NCI-H2227 treated with DMSO at 0.1 percent for 48 hours (cell line): ENCODE results near the gene KLHL10.

Experiments
- DNase-seq: peaks from one replicate; lab custom pipeline; 2025; lab: John Stamatoyannopoulos, UW

The KLHL10 gene

GRCh38 chr17:41895617-41896016 lies 58.0 kb downstream of the KLHL10 start:
- peak; percentile 90 for DNase-seq

GRCh38 chr17:41896726-41897125 lies 59.1 kb downstream of the KLHL10 start:
- no peak for DNase-seq
